SU-DHL-6 (cell line): ENCODE data around the gene CDKL5.

Experiments used
- CTCF ChIP-seq: fragments of 200-600 bp; sonication (generic); IDR thresholded peaks from one replicate; pipeline ENCODE4 v1.5.1; 2017; ENCODE audit warnings: antibody characterized with exemption, mild to moderate bottlenecking, low read length, moderate library complexity; ENCODE audit not compliant: insufficient read depth, poor library complexity, severe bottlenecking
- EZH2phosphoT487 ChIP-seq: fragments of 200-600 bp; sonication (generic), shearing (Covaris generic); conservative IDR thresholded peaks from 2 replicates; pipeline ENCODE4 v1.6.1; 2018; ENCODE audit warnings: mild to moderate bottlenecking, antibody characterized with exemption, low read length, moderate library complexity, mixed read lengths

- no peak for TF ChIP-seq CTCF
- TF ChIP-seq EZH2phosphoT487: no peak
Measured at GRCh38 chrX:18449236-18449635, 23.8 kb downstream of the CDKL5 start.
